HFFc6 (cell line): ENCODE results near the gene DOC2A. TPM values are rescaled to one million over a fixed set of nuclear protein-coding genes. Genes with fewer than 3 reads are reported as not detected.
"Not testable (repeated sequence)": the region's sequence is repeated elsewhere in the genome, so short reads cannot be mapped to it uniquely, and the experiment has no call there.

Source experiments
- DNase-seq: peaks from one replicate; pipeline ENCODE4 v3.0.0-alpha.2; 2018
- H3K27ac Mint-ChIP-seq: 2 replicates; pipeline ENCODE4 v1.8.0; 2020; ENCODE audit warnings: mild to moderate bottlenecking, mixed read lengths
- H3K27me3 Mint-ChIP-seq: 2 replicates; pipeline ENCODE4 v1.8.0; 2021; ENCODE audit warnings: mild to moderate bottlenecking, moderate library complexity, mixed read lengths; ENCODE audit not compliant: insufficient read depth
- H3K36me3 Mint-ChIP-seq: 2 replicates; pipeline ENCODE4 v1.8.0; 2021; ENCODE audit warnings: low read depth, mixed read lengths
- H3K4me1 Mint-ChIP-seq: 2 replicates; pipeline ENCODE4 v1.8.0; 2020; ENCODE audit warnings: low read depth, mixed read lengths
- H3K4me3 Mint-ChIP-seq: 2 replicates; pipeline ENCODE4 v1.8.0; 2020; ENCODE audit warnings: mild to moderate bottlenecking, moderate library complexity, mixed read lengths
- H3K9me3 Mint-ChIP-seq: 2 replicates; pipeline ENCODE4 v1.8.0; 2020; ENCODE audit warnings: mild to moderate bottlenecking, mixed read lengths
- CTCF ChIP-seq: fragments of 200-600 bp; sonication (generic); IDR thresholded peaks from 2 replicates; pipeline ENCODE4 v1.5.0; 2021; ENCODE audit warnings: antibody characterized with exemption, mild to moderate bottlenecking
- total RNA-seq, 6 experiments: library from RNA; stranded (reverse); fragmentation: NEBNext Ultra II Directional; extraction: Animal tissue kit (Norgen Biotek cat#: 25700); gene quantifications; 2 replicates in 1 of 6; 3 replicates in 5 of 6; pipeline ENCODE4 v1.2.3, GENCODE V29; 2021

DOC2A gene
- total RNA-seq, 6 experiments from 2014 or later = 0.19 to 0.30 TPM; not detected in 4

DNA sequence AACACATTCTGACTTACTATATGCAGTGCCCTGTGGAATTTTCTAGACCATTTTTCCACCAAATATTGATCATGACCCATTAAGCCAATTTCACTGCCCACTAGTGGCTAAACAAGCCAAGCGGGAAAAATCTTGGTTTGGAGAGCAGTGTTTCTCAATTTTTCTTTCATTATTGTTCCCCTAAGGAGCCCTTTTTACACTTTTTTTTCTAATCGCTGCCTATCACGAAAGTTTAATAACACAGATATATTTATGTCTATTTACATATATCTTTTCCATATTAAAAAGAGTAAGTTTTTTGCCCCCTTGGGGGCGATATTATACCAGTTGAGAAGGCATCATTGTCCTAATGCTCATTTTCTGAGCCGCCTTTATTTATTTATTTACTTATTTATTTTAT, 31.0 kb upstream of the DOC2A start:
- peaks cover 10% of the 10 kb centered on the region for H3K27me3 Mint-ChIP-seq
- DNase-seq = peak; percentile 53
- peak; percentile 83 for TF ChIP-seq CTCF
- no peak overlapping the region for H3K27ac Mint-ChIP-seq
- no peaks in the 10 kb centered on the region for H3K4me1 Mint-ChIP-seq
- no peaks in the 10 kb centered on the region for H3K36me3 Mint-ChIP-seq
- H3K9me3 Mint-ChIP-seq = no peaks in the 10 kb centered on the region
- no peak overlapping the region for H3K4me3 Mint-ChIP-seq

- DNase-seq, H3K36me3 Mint-ChIP-seq, H3K27ac Mint-ChIP-seq, H3K9me3 Mint-ChIP-seq, H3K4me1 Mint-ChIP-seq, H3K4me3 Mint-ChIP-seq: not testable (repeated sequence)
- H3K27me3 Mint-ChIP-seq = peaks cover 12% of the 10 kb centered on the region
These were observed 29.9 kb upstream of the DOC2A start for GRCh38 chr16:30040690-30041089.

- Mint-ChIP-seq H3K36me3 (no peaks in the 10 kb centered on the region), H3K4me3 (no peak overlapping the region), H3K4me1 (no peaks in the 10 kb centered on the region), H3K9me3 (no peaks in the 10 kb centered on the region), H3K27me3 (peaks cover 17% of the 10 kb centered on the region), H3K27ac (no peak overlapping the region)
- TF ChIP-seq CTCF = no peak
- no peak for DNase-seq
These were observed 29.4 kb upstream of the DOC2A start for GRCh38 chr16:30040221-30040620.

GRCh38 chr16:30033270-30033669, 22.4 kb upstream of the DOC2A start:
- H3K4me1 Mint-ChIP-seq = peaks cover 6% of the 10 kb centered on the region; the same call in 1 of the 2 replicates
- no peak for DNase-seq
- H3K36me3 Mint-ChIP-seq = no peaks in the 10 kb centered on the region
- TF ChIP-seq CTCF = no peak
- no peak overlapping the region for H3K27ac Mint-ChIP-seq
- peaks cover 47% of the 10 kb centered on the region for H3K27me3 Mint-ChIP-seq
- no peak overlapping the region for H3K4me3 Mint-ChIP-seq
- H3K9me3 Mint-ChIP-seq = no peaks in the 10 kb centered on the region

DNA sequence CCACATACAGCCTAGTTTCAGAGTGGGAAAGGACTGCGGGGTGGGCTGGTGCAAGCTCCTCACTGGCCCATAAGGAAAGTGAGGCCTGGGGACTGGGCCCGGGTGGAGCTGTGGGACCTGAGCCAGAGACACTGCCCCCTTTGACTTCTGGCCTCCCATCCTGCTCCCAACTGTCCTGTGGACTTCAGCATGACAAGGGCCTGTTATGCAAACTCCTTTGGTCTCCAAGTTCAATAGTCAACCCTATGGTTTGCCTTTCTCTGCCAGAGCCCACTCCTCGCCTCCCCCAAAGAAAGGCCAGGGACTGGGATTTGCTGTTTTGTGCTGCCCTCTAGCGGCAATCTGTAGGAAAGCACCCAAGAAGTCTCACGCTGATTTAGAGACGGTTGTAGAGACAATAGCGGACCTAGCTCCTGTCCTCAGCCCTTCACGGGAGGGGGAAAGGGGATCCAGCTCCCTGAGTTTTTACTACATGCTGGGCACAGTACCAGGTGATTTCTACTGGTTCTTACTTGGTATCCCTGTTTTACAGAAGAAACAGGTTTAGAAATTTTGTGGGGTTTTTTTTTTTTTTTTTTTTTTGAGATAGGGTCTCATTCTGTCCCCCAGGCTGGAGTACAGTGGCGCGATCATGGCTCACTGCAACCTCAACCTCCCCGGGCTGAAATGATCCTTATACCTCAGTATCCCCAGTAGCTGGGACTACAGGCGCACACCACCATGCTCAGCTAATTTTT, 21.4 kb upstream of the DOC2A start:
- Mint-ChIP-seq H3K36me3 (no peaks in the 10 kb centered on the region), H3K27ac (no peak overlapping the region), H3K27me3 (peaks cover 52% of the 10 kb centered on the region), H3K9me3 (no peaks in the 10 kb centered on the region), H3K4me1 (peaks cover 6% of the 10 kb centered on the region; the same call in 1 of the 2 replicates), H3K4me3 (peak overlapping the region; percentile 30; the same call in 1 of the 2 replicates)
- peak; percentile 45 for DNase-seq
- peak; percentile 94 for TF ChIP-seq CTCF

DNA sequence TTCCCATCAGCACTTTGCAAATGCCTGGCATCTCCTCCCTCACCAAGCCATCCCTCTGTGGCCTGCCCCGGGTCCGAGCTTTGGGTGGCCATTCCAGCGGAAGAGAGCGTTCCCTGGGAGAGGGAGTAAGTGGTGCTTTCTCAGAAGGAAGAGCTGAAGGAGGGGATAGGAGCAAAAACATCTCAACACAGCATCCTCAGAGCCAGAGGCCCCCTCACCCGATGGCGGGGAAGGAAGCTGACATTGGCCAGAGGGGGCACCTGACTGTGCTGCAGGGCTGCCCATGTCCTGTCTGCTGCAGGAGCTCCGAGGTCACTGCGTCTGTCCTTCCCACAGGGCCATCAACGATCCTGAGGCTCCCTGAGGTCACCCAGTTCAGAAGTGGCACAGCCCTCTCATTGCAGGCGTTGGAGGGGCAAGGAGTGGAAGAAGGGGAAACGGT, 20.7 kb upstream of the DOC2A start:
- H3K27ac Mint-ChIP-seq = no peak overlapping the region
- peaks cover 6% of the 10 kb centered on the region; the same call in 1 of the 2 replicates for H3K4me1 Mint-ChIP-seq
- TF ChIP-seq CTCF = no peak
- no peaks in the 10 kb centered on the region for H3K36me3 Mint-ChIP-seq
- H3K27me3 Mint-ChIP-seq = peaks cover 52% of the 10 kb centered on the region
- H3K4me3 Mint-ChIP-seq = no peak overlapping the region
- no peaks in the 10 kb centered on the region for H3K9me3 Mint-ChIP-seq
- no peak for DNase-seq
